GM12801 (cell line): ENCODE results near the gene ST3GAL5.

Source experiments
- CTCF ChIP-seq: IDR thresholded peaks from one replicate; pipeline ENCODE4 v1.5.1; 2011; ENCODE audit warnings: control low read depth; ENCODE audit not compliant: insufficient read length; ENCODE audit errors: extremely low read depth

Gene ST3GAL5

GRCh38 chr2:85794038-85794441, 94.8 kb downstream of the ST3GAL5 start:
- no peak for TF ChIP-seq CTCF

DNA sequence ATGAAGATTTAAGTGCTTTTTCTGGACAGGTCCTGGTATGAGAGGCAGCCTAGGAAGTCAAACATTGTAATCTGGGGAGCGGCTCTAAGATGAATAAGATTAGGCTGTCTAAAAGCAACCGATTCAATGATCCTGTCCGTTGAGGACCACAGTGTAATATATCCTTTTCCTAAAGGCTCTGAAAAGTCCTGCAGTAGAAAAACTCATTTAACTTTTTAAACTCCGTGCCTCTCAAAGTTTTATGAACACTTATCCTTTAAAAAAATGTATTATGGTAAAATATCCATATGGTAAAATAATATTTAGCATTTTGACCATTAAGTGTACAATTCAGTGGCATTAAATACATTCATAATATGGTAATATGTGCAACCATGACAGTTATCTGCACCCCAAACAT, 95.2 kb downstream of the ST3GAL5 start:
- TF ChIP-seq CTCF = no peak

DNA sequence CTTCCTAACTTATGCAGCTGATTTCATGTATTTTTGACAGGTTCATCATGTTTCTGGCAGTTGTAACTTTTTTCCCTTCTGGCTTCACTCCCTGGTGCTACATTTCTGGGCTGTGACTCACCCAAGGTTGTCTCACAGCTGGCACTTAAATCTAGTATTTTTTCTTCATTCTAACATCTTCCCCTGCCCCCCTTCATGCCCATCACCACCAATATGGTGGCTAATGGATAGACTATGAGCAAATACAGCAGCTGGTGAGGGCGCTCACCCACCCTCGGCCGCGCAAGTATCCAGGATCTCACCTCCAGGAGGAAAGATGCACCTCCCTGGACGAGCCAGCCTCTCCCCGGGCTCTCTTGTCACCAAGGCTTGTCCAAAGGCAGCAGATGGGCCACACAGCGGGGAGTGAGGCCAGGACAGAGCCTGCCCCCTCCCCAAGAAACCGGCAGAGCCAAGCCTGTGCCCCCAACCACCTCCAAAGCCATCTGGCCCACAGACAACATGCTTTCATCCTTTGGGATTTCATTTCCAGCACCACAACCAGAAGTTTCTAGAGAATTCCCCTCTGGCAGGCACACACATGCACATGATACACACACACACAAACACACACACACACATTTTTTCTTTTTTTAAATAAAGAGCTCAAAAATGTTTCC, 95.9 kb downstream of the ST3GAL5 start:
- TF ChIP-seq CTCF = no peak

GRCh38 chr2:85791704-85792565, 96.9 kb downstream of the ST3GAL5 start:
- TF ChIP-seq CTCF = no peak

DNA sequence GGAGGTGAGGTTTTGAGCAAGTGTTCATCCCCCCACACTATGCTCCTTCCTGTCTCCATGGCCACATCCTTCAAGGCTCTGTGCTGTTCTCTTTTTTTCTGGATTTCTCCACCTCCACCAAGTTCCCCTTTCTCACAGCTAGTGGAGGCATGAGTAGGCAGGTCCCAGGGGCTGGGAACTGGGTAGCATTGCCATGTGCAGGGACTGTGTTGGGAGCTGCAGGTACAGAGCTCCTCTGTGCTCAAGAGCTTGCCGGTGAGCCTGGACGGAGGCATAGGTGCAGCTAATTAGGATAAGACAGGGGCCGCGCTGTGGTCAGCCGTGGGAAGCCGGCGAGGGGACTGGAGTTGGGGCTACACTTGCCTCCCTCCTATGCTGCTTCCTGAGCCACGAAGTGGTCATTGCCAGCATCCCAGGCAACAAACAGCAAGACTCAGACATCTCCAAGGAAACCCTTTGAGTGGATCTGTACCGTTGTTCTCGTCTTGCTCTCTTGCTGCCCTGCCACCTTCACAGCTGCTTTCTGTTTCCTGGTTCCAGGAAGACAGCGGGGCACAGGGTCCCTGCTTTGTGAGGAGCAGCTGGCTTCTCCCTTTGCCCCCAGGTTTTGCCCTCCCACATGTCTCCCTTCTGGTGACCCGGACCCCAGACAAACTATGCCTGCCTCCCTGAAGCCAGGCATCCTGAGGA, 98.1 kb downstream of the ST3GAL5 start:
- no peak for TF ChIP-seq CTCF

DNA sequence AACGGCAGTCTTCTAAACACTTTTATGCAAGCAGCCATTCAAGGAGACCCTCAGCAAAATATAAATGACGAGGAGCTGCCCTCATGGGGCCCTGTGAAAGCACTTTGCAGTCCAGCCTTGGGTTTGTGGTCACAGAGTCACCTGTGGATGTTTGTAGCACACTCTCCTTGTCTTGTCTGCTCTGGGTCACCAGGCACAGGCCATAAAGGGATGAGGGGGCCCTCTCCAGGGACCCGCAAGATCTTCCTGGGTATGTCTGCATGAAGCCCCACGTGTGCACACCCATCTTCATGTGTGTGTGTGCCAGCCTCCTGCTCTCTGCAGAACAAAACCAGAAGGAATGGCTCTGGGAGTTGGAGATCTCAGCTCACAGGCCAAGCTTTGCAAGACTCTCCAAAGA, 98.8 kb downstream of the ST3GAL5 start:
- TF ChIP-seq CTCF = no peak

- no peak for TF ChIP-seq CTCF
These were observed 99.5 kb downstream of the ST3GAL5 start for GRCh38 chr2:85789271-85789670.
